NCI-H1105 treated with DMSO at 0.1 percent for 48 hours (cell line): ENCODE results near the gene STAP2.
"Not testable (repeated sequence)": the region's sequence is repeated elsewhere in the genome, so short reads cannot be mapped to it uniquely, and the experiment has no call there.

Experiments used
- DNase-seq: peaks from one replicate; lab custom pipeline; 2025; lab: John Stamatoyannopoulos, UW

Gene STAP2

GRCh38 chr19:4298810-4299550 is 39.6 kb downstream of the STAP2 start:
- DNase-seq = no peak

GRCh38 chr19:4297901-4298809 is 40.5 kb downstream of the STAP2 start:
- DNase-seq = no peak

GRCh38 chr19:4295972-4296771 is 42.5 kb downstream of the STAP2 start:
- DNase-seq = peak; percentile 97

- DNase-seq = no peak
Measured at GRCh38 chr19:4294389-4294788, 44.2 kb downstream of the STAP2 start.

GRCh38 chr19:4292515-4292914 is 46.1 kb downstream of the STAP2 start:
- no peak for DNase-seq

- no peak for DNase-seq
Measured at GRCh38 chr19:4291184-4291732, 47.4 kb downstream of the STAP2 start.

- DNase-seq = no peak
Measured at GRCh38 chr19:4288091-4288777, 50.4 kb downstream of the STAP2 start.

GRCh38 chr19:4286141-4286540 is 52.5 kb downstream of the STAP2 start:
- DNase-seq = not testable (repeated sequence)

- DNase-seq = no peak
Measured at GRCh38 chr19:4284974-4285373, 53.7 kb downstream of the STAP2 start.

GRCh38 chr19:4284176-4284958 is 54.3 kb downstream of the STAP2 start:
- no peak for DNase-seq

GRCh38 chr19:4279530-4280422 is 58.9 kb downstream of the STAP2 start:
- no peak for DNase-seq

GRCh38 chr19:4279267-4279529 is 59.4 kb downstream of the STAP2 start:
- DNase-seq = no peak

- peak; percentile 67 for DNase-seq
Measured at GRCh38 chr19:4278419-4279266, 60.0 kb downstream of the STAP2 start, which contains the start of gene SHD. Gene SHD, plus strand, starts transcription at chr19:4279266. Its CDS starts 798 bp downstream, at chr19:4280064.

- DNase-seq = no peak
Measured at GRCh38 chr19:4278010-4278409, 60.6 kb downstream of the STAP2 start.

- DNase-seq = no peak
Measured at GRCh38 chr19:4277191-4277696, 61.4 kb downstream of the STAP2 start.

GRCh38 chr19:4274321-4274686 is 64.3 kb downstream of the STAP2 start:
- DNase-seq = not testable (repeated sequence)
